ENCODE data around the gene NSD2.

Gene NSD2

DNA sequence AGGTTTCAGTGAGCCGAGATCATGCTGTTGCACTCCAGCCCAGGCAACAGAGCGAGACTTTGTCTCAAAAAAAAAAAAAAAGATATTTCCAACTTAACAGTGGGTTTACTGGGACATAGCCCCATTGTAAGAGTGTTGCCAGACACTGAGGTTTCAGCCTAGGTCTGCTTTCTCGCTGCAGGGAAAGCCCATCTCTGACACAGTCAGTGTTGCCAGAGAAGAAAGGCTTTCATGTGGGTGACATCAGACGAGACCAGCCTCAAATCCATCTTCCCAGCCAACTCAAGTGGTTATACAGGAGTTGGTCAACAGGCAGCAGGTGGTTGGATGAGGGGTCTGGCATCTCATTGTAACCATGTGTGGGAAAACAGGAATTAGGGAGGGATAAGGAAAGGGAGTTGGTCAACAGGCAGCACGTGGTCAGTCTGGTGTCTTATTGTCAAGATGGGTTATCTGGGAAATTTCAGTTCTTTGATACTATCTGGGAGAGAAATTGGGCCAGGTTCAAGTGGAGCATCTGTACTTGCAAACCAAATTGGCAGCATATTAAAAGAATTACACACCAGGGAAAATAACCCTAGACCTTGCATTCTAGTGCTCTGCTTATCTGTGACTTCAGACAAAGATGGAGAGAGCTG lies 96.4 kb downstream of the NSD2 start:
- CTCF ChIA-PET: no interaction called here
- POLR2A ChIA-PET (ENCODE audit: low non-redundant PET): no interaction called here
- TF ChIP-seq, protein P1, sequence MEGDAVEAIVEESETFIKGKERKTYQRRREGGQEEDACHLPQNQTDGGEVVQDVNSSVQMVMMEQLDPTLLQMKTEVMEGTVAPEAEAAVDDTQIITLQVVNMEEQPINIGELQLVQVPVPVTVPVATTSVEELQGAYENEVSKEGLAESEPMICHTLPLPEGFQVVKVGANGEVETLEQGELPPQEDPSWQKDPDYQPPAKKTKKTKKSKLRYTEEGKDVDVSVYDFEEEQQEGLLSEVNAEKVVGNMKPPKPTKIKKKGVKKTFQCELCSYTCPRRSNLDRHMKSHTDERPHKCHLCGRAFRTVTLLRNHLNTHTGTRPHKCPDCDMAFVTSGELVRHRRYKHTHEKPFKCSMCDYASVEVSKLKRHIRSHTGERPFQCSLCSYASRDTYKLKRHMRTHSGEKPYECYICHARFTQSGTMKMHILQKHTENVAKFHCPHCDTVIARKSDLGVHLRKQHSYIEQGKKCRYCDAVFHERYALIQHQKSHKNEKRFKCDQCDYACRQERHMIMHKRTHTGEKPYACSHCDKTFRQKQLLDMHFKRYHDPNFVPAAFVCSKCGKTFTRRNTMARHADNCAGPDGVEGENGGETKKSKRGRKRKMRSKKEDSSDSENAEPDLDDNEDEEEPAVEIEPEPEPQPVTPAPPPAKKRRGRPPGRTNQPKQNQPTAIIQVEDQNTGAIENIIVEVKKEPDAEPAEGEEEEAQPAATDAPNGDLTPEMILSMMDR (conservative IDR thresholded peaks at IDR 0.05; ENCODE audit: low read depth): no peak
- DNase-seq (ENCODE audit: low spot score): no peak
- no peak overlapping the region for H3K27ac ChIP-seq

DNA sequence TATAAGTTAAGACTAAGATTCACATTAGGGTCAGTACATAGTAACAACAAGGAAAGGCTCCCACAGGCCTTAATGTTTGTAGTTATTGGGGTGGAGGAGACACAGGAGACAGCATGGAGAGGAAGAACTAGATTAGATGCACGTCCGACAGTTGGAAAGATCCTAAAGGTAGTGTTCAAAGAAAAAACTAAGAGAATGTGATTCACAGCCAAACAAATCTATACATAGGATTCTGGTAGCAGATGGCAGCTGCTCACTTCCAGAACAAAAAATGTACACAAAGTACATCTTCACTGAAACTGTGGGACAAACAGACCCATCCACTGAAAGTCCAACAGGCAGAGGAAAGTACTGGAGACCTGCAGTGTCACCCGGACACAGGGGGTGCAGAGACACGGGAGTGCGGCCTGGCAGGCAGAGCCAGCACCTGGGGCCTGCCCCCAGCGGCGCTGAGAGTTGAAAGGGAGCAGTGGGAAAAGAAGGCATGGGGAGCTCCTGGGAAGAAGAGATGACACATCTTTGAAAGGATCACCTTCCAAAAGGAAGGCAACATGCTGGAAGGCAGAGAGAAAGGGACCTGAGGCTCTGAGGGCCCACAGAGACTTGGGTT lies 97.6 kb downstream of the NSD2 start:
- H3K27ac ChIP-seq: 0 out of 2 replicates have a peak overlapping the region, but pooled peaks have one; percentile 7
- DNase-seq (ENCODE audit: low spot score): no peak
- TF ChIP-seq, protein P1 (conservative IDR thresholded peaks at IDR 0.05; ENCODE audit: low read depth): no peak
- POLR2A ChIA-PET (ENCODE audit: low non-redundant PET): no interaction called here
- CTCF ChIA-PET: no interaction called here

DNA sequence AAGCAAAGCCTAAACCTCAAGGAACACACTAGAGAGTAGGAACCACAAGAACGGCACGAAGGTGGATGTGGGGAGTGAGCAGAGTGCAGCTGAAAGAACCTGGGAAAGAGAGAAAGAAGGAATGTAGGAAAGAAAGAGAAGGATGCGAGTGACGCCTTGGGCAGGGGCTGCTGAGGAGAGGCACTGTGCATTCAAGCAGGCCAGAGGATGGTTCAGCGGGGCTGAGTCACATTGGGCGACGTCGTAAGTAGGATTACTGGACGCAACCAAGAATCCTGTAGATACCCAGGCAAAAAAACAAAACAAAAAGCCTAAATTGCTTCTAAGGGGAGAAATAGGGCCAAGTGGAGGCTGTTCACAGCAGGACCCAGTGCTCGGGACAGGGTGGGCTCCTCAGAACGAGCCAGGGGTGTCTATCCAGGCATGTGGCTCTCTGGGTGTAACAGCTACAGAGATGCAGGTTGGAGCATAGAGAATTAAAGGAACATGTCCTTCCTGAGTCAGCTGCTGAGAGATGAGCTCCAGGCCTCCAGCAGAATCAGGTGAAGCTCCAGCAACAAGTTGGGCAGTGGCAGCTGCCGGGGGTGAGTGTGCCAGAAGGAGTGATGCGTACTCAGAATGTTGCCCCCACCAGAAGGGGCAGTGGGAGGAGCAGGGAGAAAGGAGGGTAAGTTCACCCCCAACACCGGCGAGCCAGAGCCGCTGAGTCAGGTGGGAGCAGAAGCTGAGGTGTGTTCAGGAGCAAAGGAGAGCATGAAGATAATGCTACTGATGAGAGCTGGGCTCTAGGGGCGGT lies 98.9 kb downstream of the NSD2 start:
- H3K27ac ChIP-seq: peak overlapping the region; percentile 20
- TF ChIP-seq, protein P1 (conservative IDR thresholded peaks at IDR 0.05; ENCODE audit: low read depth): no peak
- POLR2A ChIA-PET (ENCODE audit: low non-redundant PET): no interaction called here
- CTCF ChIA-PET: no interaction called here
- DNase-seq (ENCODE audit: low spot score): no peak

- DNase-seq (ENCODE audit: low spot score): no peak
- CTCF ChIA-PET: no interaction called here
- TF ChIP-seq, protein P1 (conservative IDR thresholded peaks at IDR 0.05; ENCODE audit: low read depth): no peak
- peak overlapping the region; percentile 20 for H3K27ac ChIP-seq
- POLR2A ChIA-PET (ENCODE audit: low non-redundant PET): no interaction called here
These were observed 99.7 kb downstream of the NSD2 start for GRCh38 chr4:1970926-1971325.

- peak overlapping the region; percentile 5; the same call in 1 of the 2 replicates for H3K27ac ChIP-seq
- ChIA-PET CTCF (interaction anchor here (0.6 kb wide), 1 partner anchor 30 kb away, joined by 4 read pairs; no protein-coding TSS in a partner anchor), POLR2A (ENCODE audit: low non-redundant PET) (no interaction called here)
- no peak for DNase-seq (ENCODE audit: low spot score)
- TF ChIP-seq, protein P1 (conservative IDR thresholded peaks at IDR 0.05; ENCODE audit: low read depth): no peak
These were observed 100.4 kb downstream of the NSD2 start for GRCh38 chr4:1971456-1972200.

DNA sequence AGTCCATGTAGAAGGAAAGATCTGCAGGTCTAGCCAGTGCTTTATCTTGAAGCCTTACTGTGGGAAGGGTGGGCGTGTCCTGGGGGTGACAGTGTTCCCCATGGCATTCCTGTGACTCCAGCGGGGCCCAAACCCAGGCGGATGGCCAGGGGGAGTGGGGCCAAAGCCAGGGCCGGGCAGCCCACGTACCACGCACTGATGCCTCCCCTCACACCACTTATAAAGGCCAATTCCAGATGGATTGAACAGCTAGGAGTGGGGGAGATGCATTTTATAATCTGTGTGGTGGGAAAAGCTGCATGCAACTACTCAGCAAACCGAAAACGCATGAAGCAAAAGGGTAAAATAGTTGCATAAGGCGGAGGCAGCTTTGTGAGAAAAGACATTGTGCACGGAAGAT lies 101.2 kb downstream of the NSD2 start:
- TF ChIP-seq, protein P1 (conservative IDR thresholded peaks at IDR 0.05; ENCODE audit: low read depth): no peak
- DNase-seq (ENCODE audit: low spot score): no peak
- ChIA-PET POLR2A (ENCODE audit: low non-redundant PET) (no interaction called here), CTCF (interaction anchor here (0.6 kb wide), 2 partner anchors 9 to 29 kb away, joined by 3 to 4 read pairs; no protein-coding TSS in a partner anchor)
- H3K27ac ChIP-seq: peak overlapping the region; percentile 5; the same call in 1 of the 2 replicates

Data from RWPE1 (cell line).